ENCODE measurements around the gene SOS1.
A peak's percentile ranks its signal among the peaks of the same experiment; 100 is the strongest.

Gene SOS1

GRCh38 chr2:38968021-38968420, 152.8 kb downstream of the SOS1 start:
- no peak for TF ChIP-seq ZNF274 (IDR thresholded peaks at IDR 0.05; ENCODE audit: low read depth, low read length)
- H3K4me3 ChIP-seq (ENCODE audit: low read length), result no peak overlapping the region

DNA sequence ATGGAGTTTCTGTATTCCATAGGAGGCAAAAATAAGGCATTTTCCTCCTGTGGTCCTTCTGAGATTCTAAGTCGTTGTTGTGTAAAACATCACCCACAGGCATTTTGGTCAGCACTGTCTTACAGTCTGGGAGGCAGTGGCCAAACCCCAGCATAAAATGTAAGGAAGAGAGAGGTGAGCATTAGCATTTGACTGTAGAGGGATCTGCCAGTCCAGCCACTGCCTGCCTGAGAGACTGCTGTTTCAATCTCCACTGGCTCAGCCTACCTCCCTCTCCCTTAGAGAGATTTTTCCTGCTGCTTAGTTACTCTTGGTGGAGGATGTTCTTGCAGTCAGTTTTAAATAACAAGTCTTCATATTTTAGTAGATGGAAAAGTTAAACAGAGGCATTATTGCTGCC, 154.2 kb downstream of the SOS1 start:
- no peak overlapping the region for H3K4me3 ChIP-seq (ENCODE audit: low read length)
- TF ChIP-seq ZNF274 (IDR thresholded peaks at IDR 0.05; ENCODE audit: low read depth, low read length), result no peak

DNA sequence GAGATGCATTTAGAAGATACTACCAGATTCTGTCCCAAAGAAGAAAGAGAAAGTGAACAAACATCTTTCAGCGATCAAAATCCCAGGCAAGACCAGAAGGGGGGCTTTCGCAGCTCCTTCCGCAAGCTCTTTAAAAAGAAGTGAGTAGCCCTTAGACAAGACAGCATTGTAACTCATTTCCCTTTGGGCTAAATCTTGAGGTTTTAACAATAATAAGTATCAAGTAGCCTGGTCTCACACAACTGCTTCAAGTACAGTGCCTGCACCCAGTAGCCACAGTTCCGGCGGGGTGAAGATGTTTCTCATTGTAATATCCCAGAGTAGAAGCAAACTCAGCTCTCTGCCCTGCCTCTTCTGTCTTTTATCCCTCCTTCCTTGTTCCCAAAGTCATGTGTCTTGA, 154.8 kb downstream of the SOS1 start:
- H3K4me3 ChIP-seq (ENCODE audit: low read length), result no peak overlapping the region
- TF ChIP-seq ZNF274 (IDR thresholded peaks at IDR 0.05; ENCODE audit: low read depth, low read length), result no peak

- H3K4me3 ChIP-seq (ENCODE audit: low read length), result no peak overlapping the region; the same call in 1 of the 2 replicates
- TF ChIP-seq ZNF274 (IDR thresholded peaks at IDR 0.05; ENCODE audit: low read depth, low read length), result no peak
These were observed 160.1 kb downstream of the SOS1 start for GRCh38 chr2:38960609-38961320.

- H3K4me3 ChIP-seq (ENCODE audit: low read length), result peak overlapping the region; percentile 28; the same call in 1 of the 2 replicates
- TF ChIP-seq ZNF274 (IDR thresholded peaks at IDR 0.05; ENCODE audit: low read depth, low read length), result no peak
These were observed 160.8 kb downstream of the SOS1 start for GRCh38 chr2:38959938-38960608.

DNA sequence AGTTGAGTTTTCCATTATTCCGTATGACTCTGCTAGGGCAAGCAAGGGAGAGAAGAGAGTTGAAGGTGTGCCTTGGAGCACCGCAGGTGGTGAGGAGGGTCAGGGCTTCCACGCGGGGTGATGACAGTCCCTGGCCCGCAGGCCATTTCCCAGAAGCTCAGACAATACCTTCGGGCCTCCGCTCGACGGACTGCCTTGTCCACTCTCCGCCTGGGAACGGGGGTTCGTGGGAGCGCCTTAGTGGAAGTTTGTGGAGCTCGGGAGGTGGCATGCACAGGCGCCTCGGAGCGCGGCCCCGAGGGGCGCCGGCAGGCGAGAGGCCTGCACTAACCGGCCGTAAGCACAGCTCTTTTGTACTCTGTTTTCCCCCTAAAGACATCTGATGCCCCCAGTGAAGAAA, 161.4 kb downstream of the SOS1 start:
- TF ChIP-seq ZNF274 (IDR thresholded peaks at IDR 0.05; ENCODE audit: low read depth, low read length), result no peak
- no peak overlapping the region for H3K4me3 ChIP-seq (ENCODE audit: low read length)

DNA sequence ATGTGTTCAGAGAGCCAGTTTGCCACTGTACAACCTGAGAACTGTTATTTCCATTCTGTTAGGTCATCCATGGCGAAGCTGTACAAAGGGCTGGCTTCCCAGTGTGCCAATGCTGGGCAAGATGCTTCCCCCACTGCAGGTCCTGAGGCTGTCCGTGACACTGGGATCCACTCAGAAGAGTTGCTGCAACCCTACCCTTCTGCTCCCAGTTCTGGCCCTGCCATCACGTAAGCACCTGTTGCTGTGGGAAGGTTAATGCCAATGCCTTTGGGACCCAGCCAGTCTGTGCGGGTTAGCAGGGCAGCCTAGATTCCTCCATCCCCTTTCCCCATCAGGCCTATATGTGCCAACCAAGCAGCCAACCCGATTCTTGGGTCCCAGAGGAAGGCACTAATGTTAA, 162.9 kb downstream of the SOS1 start:
- H3K4me3 ChIP-seq (ENCODE audit: low read length), result no peak overlapping the region
- no peak for TF ChIP-seq ZNF274 (IDR thresholded peaks at IDR 0.05; ENCODE audit: low read depth, low read length)

- no peak for TF ChIP-seq ZNF274 (IDR thresholded peaks at IDR 0.05; ENCODE audit: low read depth, low read length)
- no peak overlapping the region for H3K4me3 ChIP-seq (ENCODE audit: low read length)
These were observed 169.1 kb downstream of the SOS1 start for GRCh38 chr2:38951766-38952165.

DNA sequence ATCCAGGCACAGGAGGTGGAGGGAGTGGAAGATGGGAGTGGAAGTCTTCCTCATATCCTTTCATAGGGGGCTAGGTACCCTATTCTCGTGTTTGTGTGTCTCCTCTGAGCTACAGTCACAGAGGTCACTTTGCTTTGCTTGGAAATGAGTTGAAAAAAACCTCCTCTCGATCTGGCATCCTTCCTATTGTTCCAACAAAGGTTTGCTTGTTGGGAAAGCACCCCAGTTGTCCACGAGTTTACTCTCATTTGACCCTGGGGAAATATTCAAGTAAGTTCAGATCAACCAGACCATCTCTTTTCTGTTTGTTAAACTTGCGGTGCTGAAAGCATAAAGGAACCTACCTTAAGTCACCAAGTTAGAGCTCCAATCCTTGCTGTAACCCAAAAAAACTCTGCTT, 171.9 kb downstream of the SOS1 start:
- no peak overlapping the region for H3K4me3 ChIP-seq (ENCODE audit: low read length)
- TF ChIP-seq ZNF274 (IDR thresholded peaks at IDR 0.05; ENCODE audit: low read depth, low read length), result no peak

- H3K4me3 ChIP-seq (ENCODE audit: low read length), result no peak overlapping the region
These were observed 172.4 kb downstream of the SOS1 start for GRCh38 chr2:38948387-38948882.

DNA sequence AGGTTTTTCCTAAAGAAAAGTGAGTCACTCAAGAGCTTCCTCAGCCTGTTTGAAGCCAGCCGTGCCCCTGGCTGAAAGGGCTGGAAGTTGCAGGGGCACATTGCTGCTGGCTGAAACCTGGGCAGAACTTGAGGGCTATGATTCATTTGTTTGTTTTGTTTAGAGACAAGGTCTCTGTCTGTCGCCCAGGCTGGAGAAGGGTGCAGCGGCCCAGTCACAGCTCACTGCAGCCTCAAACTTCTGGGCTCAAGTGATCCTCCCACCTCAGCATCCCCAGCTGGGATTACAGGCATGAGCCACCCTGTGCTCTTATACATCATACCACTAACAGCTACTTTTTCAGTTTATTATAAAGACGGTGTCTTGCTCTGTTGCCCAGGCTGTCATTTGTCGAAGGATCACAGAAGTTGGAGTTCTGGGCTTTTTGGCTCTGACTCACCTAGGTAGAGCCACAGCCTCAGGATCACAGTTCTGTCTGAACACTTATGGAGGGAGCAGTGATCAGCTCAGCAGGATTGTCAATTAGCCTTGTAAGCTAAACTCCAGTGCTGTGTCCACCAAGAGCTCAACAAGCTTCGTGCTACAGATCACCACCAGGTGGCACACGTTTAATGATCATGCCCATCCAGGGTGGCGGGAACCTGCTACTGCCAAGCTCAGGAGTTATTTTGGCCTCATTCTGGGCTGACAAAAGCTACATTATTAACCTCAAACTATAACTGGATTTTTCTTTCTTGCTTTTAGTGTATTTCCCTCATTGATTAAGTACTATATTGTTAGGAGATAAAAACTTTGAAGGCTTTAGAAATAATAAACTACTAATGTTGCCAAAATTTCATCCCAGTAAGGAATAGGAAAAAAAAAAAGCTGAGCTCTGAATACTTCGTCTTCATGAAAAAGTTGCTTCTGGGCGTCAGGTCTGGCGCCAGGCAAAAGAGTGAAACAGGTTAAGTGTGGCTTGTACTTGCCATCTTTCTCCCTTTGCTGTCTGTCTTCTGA, 173.3 kb downstream of the SOS1 start:
- no peak overlapping the region for H3K4me3 ChIP-seq (ENCODE audit: low read length)
- TF ChIP-seq ZNF274 (IDR thresholded peaks at IDR 0.05; ENCODE audit: low read depth, low read length), result no peak

More at GRCh38 chr2:38948387-38948882, 172.4 kb downstream of the SOS1 start:
- TF ChIP-seq ZNF274 (IDR thresholded peaks at IDR 0.05; ENCODE audit: low read depth, low read length), result no peak

- no peak for TF ChIP-seq ZNF274 (IDR thresholded peaks at IDR 0.05; ENCODE audit: low read depth, low read length)
- H3K4me3 ChIP-seq (ENCODE audit: low read length), result no peak overlapping the region
These were observed 174.9 kb downstream of the SOS1 start for GRCh38 chr2:38945911-38946310.

- no peak overlapping the region for H3K4me3 ChIP-seq (ENCODE audit: low read length)
- no peak for TF ChIP-seq ZNF274 (IDR thresholded peaks at IDR 0.05; ENCODE audit: low read depth, low read length)
These were observed 175.5 kb downstream of the SOS1 start for GRCh38 chr2:38945372-38945771.

- no peak for TF ChIP-seq ZNF274 (IDR thresholded peaks at IDR 0.05; ENCODE audit: low read depth, low read length)
- no peak overlapping the region for H3K4me3 ChIP-seq (ENCODE audit: low read length)
These were observed 177.1 kb downstream of the SOS1 start for GRCh38 chr2:38943784-38944183.

Measured in GM08714 (cell line).